HG03095 (cell line): ENCODE results near the gene GMNN.

ENCODE experiments used
- ATAC-seq: cut with Tn5 transposase; IDR thresholded peaks from one replicate; pipeline ENCODE4 v1.9.1; 2021; ENCODE audit warnings: moderate library complexity; ENCODE audit not compliant: unreplicated experiment

GMNN gene

DNA sequence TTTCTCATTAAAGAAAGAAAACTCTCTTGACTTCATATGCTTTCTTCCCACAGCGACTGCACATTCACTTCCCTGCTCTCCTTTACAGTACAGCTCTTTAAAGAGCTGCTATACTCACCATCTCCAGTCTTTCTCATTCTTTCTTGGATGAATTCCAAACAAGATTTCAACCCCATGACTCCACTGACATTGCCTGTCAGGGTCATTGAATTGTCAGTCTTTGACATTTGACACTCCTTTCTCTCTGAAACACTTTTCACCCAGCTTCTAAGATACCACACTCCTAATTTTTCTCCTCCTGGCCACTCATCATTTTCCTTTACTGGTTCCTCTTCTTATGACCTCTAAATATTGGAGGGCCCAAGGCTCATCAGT lies 24.8 kb downstream of the GMNN start:
- no peak for ATAC-seq

DNA sequence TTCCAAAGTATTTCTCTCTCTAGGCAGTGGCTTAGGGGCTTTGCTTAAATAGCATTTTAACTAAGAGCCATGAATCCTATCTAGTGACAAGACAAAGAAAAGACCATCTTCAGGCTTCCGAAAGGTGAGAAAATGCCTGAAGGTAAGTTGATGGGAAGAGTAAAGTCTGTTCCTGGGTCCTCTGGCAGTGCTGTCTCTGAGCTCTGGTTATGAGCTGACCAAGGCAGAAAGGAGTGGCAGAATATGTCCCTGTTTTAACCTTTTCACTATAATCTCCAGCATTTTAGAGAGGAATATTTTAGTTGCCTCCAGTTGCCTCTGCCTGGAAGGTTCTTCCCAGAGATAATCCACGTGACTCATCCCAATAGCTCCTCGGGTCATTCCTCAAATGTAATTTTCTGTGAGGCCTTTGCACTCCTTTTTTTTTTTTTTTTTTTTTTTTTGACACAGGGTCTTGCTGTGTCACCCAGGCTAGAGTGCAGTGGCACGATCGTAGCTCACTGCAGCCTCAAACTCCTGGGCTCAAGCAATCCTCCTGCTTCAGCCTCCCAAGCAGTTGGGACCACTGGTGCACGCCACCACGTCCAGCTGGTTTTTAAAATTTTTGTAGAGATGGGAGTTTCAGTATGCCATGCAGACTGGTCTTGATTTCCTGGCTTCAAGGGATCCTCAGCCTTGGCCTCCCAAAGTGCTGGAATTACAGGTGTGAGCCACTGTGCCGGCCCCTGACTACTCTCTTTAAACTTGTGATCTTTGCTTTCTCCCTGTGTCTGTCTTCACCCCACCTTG lies 27.7 kb downstream of the GMNN start:
- no peak for ATAC-seq

DNA sequence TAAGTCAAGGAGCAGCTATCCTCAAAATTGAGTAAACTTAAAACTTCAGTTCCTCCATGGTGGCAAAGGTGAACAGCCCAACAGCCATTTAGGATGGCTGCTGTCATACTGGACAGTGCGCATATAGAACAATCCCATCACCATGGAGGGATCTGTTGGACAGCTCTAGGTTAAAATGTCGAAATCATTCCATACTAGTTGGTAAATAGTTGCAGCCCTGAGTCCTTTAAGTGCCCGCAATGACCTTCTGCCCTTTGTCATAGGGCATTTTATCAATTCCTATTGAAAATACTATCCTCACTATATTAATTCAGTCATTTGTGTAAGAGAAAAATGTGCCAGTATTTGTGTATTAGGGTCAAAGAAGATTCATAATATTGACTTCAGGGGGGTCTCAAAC lies 32.8 kb downstream of the GMNN start:
- ATAC-seq, result no peak

DNA sequence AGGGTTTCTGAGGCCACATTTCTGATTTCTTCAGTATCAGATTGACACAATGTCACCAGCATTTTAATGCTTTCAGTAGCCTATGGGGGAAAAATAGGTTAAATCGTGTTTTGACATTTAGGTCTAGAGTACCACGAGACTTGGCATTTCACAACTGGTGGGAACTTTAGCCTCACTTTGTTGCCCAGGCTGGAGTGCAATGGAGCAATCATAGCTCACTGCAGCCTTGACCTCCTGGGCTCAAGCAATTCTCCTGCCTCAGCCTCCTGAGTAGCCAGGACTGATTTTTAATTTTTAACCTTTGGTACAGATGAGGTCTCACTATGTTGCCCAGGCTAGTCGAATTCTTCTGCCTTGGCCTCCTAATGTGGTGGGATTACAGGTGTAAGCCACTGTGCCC lies 35.0 kb downstream of the GMNN start:
- no peak for ATAC-seq

DNA sequence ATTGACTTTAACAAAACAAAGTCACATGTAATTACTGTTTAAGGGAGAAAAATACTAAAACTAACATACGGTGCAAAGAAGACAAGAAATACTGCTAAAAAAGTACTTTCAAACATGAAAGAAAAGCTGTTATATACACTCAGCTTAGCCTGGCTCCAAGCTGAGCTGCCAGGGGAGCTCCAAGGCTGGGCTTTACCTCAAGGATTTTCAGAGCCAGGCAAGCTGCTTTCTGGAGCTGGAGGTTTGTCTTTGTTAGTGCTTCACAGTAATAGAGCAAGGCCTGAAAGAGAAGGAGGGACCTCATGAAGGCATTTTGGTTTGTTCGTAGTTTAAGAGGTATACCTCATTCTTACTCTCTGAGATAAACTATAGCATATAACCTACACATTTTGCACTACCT lies 43.6 kb downstream of the GMNN start:
- ATAC-seq, result no peak

DNA sequence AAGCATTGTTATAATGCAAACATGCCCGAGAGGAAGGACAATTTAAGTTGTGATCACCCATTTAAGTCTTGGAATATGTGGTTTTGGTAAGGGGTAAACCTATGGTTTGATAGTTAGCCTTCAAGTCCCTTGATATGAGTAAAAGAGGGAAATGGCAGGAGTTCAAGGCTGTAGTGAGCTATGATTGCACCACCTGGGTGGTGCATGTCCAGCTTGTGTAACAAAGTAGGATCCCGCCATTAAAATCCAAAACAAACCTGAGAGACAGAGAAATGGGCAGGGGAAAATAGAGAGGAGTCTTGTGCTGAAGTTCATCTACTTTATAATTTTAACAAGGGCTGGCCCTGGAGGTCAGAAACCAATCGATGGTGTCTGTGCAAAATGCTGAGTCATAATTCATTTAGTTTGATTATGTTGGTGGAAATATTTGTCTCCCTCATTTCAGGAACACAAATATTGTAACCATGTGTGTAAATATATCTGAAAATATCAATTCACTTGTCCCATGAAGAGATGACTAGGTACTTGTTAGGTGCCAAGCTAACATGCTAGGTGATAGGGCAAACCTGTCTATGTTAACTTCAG lies 47.2 kb downstream of the GMNN start:
- no peak for ATAC-seq

DNA sequence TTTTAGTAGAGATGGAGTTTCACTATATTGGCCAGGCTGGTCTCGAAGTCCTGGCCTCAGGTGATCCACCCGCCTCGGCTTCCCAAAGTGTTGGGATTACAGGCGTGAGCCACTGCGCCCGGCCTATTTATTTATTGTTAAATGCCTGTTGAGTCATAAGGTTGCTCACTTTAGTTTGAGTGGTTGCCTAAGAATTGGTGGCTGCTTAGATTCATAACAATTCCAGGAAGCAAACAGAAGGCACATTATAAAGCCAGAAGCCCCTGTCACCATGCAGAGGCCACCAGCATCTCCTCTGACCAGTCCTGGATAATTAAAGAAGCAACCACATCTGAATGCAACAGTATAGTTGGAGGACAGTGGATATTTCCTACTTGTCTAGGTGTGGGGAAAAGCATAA lies 48.0 kb downstream of the GMNN start:
- ATAC-seq, result no peak

DNA sequence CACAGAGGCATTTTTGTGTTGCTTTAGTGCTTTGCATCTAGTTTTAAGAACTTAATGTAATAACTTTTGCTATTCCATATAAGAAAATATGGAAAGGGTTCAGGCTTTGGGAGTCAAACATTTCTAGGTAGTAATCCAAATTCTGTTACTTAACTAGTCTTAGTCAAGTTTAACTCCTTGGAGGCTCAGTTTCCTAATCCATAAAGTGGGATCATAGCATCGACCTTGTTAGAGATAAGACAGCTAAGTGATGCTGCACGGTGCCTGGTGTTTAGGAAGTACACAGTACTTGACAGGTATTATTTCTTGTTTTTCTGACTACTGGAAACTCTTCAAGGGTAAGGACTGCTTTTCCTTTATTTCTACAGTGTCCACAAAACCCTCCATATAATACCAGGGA lies 48.4 kb downstream of the GMNN start:
- ATAC-seq, result no peak

DNA sequence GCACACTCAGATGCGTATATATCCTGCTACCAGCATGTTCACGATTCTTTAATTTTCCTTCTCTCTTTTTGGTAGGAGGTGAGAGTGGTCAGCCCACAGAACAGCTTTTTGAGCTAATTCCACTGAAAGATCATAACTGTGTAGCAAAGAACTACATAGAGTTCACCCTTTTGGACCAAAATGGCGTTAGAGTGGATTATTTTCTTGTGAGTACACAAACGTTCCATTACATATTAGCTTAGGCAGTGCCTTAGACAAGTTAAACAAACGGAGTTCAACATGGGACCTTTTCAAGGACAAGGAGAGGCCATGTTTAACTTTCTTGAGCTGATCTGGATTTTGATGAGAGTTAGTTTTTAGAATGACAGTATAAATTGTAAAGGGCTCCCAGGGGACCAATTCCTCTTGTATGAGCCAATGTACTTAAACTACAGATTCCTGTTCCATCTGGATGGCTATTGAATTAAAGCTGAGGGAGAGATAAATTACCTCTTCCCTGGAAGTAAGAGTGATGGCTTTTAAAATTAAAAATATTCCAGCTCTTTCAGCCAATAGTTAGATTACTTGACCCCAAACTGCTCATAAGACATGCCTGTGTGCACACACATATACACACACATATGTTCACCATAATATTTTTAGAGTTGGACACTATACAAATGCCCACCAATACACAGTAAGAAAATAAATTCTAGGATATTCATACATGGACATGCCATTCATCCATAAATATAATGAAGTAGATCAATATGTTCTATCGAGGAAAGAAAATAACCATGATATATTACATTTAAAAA lies 49.6 kb downstream of the GMNN start:
- no peak for ATAC-seq

DNA sequence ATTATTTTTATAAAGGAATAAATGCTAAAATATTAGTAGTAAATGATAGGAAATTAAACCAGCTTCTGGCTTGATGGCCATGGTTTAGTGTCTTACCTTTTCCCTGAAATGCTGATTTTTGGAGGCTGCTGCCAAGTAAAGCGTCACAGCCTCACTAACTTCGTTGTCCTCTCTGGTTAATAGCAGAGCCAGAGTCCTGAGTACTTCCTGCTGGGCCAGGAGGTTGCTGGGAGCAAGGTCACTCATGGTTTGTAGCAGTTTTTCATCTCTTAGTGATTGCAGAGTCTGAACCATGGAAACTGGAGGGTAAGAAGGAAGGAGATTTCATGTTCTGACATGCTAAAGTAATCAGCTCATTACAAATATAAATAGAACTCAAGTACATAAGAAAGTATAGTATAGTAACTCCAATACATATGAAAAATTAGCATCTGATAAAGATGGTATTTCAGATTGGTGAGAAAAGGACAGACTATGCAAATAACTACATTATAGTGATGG lies 50.4 kb downstream of the GMNN start:
- ATAC-seq, result no peak

DNA sequence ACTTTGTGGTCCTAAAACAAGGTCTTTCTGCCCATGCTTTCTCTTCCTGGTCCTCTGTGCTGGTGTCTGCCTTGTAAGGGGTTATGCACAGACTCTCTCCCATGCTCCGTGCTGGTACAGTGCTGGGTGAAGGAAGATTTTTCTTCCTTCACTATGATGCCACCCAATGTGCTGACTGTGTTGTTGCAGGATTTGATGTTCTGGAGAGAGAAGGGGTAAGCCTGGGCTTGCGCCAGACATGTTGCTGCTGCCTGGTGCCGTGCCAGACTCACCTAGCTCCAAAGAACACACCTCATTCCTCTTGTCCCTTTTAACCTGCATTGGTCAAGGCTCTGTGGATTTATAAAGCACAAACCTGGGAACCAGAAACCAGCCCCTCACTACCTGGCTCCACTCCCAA lies 52.4 kb downstream of the GMNN start:
- no peak for ATAC-seq

DNA sequence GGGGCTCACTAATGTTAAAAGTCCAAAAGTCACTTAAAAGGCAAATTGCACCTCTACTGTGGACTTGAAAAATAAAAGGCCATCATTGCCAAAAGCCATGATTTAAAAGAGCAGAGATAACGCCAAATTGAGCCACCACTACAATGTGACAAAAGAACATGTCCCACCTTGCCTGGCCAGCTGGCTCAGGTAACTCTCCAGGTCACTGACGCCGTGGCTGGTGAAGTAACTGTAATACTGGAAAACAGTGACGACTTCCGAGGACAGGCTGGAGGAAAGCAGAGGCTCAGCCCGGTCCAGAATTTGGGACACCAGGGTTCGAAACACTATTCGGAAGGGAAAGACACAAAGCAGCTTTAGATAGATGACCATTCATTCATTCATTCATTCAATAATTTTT lies 53.2 kb downstream of the GMNN start:
- ATAC-seq, result no peak

DNA sequence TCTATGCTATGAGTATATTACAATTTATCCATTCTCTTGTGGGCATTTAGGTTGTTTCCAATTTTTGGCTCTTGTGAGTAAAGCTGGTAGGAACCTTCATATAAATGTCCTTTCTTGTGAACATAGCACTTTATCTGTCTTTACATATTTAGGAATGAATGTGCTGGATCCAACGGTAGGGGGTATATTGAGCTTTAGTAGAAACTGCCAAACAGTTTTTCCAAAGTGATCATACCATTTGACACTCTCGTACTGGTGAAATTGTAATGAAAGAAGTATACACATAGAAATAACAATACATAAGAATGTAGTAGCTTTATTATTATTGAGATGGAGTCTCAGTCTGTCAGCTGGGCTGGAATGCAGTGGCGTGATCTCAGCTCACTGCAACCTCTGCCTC lies 54.9 kb downstream of the GMNN start:
- no peak for ATAC-seq

DNA sequence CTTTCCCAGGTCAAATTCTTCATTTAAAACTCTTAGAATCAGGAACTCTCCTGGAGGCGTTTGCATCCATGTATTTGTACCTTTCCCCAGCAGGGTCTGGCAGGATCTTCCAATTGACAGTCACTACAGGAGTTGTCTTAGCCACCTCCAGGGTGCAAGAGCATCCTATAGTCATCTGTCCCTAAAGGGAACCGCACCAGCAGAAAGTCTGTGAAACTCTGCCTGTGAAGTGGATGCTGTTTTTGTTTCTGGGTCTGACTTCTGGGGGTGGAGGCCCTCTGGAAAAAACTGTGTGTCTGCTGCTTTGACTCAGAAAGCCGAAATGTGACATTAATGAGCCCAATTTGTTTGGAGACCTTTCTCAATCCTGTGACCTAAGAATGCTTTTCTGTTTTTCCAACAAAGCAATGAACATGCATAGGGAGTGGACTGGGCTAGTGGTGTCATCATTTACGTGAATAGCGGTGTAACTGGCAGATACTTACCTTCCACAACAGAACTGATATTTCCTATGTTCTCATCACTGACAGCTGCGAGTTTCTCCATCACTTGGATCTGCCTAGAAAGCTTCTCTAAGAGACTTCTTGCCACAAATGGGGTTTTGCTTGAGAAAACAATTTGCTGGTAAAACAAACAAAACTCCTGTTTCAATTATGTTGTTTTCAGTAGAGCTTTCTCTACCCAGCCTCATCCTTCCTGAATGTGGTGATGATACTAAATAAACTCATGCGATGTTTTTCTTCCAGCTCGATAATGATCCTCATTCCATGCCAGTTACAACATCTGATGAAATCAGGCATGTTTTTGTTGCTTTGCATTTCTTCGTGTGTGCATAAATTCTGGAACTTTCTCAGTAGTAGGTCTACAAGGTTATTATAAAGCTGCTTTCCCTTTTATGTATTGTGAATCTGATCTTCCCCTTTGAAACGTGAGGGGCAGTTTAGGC lies 57.3 kb downstream of the GMNN start:
- ATAC-seq, result no peak

DNA sequence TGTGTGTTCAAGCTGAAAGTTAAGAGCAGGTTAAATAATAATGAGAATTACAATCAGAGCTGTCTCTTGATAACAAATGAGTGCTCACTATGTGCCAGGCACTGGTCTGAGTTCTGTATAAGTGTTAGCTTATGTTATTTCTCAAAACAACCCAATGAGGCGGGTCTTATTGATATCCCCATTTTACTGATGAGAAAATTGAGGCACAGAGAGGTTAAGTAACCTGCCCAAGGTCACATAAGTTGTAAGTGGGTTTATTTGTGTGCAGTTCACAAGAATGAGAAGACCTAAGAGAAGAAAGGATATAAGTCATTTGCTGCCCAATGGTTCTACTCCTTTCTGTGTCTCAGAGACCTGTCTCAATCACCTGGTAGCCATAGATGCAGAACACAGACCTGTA lies 58.1 kb downstream of the GMNN start:
- no peak for ATAC-seq

DNA sequence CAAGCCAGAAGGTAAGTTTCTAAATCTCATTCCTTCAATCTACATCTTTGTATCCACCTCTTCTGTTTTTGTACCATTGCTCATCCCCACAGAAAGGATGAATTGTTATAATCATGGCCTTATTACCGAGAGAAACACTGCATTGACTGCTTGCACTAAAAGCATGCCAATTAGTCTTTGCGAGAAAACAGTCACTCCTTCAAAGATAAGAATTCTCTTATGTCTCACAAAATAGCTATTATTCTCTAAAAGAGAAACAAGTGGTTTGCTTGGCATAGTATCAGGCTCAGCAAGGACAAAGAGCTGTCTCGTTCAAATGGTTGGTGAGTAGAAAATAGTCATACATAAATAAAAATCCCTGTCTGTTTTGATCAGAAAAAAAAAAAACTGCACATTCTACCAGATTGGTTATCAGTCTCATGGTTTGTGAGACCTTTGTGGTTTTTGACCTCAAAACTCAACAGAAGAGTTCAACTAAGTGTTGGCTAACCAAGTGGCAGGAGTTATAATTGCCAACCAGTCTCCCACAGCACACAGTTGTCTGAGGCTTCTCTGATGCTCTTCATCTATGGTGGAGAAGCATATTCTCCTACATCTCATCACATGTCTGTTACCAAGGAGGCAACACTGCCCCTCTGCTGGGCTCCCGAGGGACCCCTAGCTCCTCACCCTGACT lies 59.1 kb downstream of the GMNN start:
- ATAC-seq, result no peak
